Measurements from ENCODE around the gene PRDM5.
"Not testable (repeated sequence)": the region's sequence is repeated elsewhere in the genome, so short reads cannot be mapped to it uniquely, and the experiment has no call there.

Gene PRDM5

DNA sequence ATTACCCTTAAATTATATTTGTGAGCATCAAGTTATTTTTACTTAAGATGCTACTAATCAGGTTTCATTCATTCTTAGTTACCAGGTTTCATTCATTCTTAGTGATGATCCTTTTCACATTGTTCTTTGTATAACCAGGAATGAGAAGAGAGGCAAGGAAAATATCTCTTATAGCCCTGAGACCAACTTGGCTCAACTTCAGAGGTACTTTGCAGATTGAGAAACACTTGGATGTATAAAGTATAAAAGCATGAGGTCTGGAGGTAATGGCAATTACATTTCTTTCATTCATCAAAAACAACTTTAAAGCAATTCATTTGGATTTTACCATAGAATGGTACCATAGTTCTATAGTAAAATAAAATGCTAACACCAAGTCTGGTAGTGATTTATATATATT is 231.0 kb downstream of the PRDM5 start:
- no peak for DNase-seq

GRCh38 chr4:120691106-120691505 is 231.4 kb downstream of the PRDM5 start:
- DNase-seq: no peak

DNA sequence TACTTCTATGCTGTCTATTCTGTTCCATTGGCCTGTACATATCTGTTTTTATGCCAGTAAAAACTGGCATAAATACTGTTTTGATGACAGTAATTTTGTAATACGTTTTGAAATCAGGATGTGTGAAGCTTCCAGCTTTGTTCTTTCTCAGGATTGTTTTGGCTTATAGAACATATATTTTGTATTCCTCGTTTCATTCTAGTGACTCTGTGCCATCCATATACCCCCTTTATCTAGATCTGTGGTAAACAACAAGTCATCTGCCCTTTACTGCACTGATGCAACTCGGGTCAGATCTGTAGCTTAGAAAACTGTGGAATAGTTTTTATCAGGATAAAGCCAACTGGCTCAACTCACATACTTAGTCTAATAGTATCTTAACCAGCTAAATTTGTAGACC is 233.7 kb downstream of the PRDM5 start:
- no peak for DNase-seq

DNA sequence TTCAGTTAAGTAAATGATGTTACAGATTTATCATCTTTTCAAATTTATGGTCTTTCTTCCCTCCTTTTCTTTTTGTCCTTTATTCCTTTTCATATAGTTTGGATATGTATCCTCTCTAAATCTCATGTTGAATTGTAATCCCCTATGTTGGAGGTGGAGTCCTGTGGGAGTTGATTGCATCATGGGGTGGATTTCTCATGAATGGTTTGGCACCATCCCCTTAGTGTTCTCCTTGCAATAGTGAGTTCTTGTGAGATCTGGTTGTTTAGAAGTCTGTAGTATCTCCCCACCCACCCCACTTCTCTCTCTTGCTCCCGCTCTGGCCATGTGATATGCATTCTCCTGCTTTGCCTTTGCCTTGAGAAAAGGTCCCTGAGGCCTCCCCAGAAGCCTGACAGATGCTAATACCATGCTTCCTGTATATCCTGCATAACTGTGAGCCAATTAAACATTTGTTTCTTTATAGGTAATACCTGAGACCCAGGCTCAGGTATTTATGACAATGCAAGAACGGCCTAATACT is 236.7 kb downstream of the PRDM5 start:
- no peak for DNase-seq

DNA sequence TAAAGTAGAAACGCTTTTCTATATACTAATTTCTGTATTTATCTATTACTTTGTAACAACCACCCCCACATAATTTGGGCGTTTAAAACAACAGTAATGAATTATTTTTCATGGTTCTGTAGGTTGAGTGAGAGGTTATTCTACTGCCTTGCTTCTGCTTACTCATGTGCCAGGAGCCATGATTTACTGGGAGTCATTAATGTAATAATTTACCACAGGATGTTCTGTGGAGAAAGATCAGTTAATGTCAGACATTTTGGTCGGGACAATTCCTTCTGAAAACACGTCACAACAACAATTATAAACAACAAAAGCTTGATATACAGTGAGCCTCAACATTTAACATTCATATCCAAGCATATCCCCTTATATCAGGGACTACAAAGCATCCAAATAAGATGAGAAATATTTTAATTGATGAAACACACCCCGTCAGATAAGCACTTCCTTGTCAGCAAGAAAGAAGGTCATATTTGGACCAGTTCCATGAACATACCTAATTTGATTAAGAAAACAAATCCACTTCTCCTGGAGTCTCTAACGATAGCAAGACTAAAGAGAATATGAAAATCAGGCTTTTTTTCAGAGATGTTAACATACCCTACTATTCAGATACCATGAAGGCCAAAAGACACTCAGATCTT is 238.5 kb downstream of the PRDM5 start:
- no peak for DNase-seq

- DNase-seq: no peak
These were observed 239.5 kb downstream of the PRDM5 start for GRCh38 chr4:120682981-120683380.

GRCh38 chr4:120680647-120681228 is 241.8 kb downstream of the PRDM5 start:
- no peak for DNase-seq

GRCh38 chr4:120673696-120674095 is 248.8 kb downstream of the PRDM5 start:
- DNase-seq: no peak

DNA sequence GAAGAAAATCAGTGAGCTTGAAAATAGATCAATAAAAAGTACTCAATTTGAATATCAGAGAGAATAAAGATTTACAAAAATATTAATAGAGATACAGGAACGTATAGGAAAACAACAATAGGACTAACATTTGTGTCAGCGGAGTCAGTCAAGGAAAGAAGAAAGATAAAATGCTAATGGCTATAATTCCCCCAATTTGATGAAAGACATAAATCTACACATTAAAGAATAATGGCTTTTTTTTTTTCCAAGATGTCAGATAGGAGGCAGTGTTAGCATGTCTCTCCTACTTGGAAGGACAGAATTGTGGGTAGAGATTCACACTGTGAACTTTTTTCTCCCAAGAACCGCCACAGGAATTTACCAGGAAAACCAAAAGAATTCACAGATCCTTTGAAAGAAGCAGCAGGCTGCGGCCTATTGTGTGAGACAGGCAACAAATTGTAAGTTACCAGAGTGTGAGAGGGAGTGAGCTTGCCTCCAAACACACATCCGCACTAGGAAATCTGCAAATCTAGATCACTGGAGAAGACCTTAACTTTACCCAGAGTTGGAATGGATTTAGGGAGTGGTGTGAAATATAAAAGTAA is 249.9 kb downstream of the PRDM5 start:
- DNase-seq: no peak

- DNase-seq: no peak
These were observed 250.4 kb downstream of the PRDM5 start for GRCh38 chr4:120672076-120672475.

- no peak for DNase-seq
These were observed 251.0 kb downstream of the PRDM5 start for GRCh38 chr4:120671538-120671937.

DNA sequence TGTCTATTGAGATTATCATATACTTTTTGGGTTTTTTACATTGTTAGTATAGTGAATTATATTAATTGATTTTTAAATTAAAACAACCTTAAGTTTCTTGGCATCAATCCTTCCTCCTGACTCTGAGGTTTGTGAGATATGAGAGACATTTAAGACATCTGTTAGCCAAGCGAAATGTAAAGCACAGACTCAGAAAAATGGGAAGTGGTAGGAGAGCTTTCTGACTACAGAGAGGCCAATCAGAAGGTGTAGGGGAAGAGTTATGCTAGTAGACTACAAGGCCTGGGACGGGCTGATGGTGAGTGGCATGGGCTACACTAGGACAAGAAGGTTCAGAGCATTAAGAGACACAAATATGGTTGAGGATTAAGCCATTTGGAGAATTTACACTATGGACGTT is 255.4 kb downstream of the PRDM5 start:
- no peak for DNase-seq

DNA sequence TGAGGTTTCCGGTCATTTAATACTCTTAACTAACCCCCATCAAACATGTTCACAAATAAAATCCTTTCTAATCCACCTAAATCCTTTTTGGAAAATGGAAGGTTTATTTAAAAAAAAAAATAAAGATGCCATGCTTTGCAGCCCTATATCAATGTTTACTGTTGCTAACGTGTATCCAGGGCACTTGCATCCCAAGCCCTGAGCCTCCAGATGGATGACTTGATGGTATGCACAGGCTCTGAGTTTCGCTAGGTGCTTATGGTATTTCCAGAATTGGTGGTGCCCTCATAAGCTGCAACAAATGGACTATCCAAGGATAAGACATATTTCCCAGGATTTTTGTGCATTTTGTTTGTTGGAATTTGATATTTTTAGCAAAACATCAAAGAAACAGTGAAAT is 257.7 kb downstream of the PRDM5 start:
- DNase-seq: no peak

DNA sequence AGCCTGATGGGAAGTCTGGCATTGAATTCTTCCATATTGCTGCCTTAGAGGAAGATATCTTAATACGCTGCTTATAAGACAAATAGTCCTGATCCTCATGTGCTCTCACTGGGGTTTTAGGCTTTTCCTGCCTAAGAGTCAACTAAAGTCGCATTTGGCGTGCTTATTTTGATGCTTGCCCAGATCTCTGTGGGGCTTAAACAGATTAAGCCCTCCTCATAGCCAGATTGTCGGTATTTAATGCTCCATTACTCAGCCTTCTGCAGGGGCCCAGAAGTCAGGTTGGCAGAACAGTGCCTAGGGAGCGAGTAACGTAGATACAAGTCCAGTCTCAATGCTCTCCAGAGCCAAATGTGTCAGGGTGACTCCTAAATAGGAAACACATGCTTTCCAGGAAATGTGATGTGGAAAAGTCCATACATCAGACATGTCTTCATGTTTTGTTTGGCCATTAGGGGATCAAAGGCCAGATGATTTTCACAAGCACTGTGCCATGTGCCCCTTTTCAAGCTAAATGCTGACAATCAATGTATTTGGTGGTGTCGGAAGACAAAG is 262.8 kb downstream of the PRDM5 start:
- DNase-seq: no peak

- DNase-seq: no peak
These were observed 263.8 kb downstream of the PRDM5 start for GRCh38 chr4:120658772-120659171.

DNA sequence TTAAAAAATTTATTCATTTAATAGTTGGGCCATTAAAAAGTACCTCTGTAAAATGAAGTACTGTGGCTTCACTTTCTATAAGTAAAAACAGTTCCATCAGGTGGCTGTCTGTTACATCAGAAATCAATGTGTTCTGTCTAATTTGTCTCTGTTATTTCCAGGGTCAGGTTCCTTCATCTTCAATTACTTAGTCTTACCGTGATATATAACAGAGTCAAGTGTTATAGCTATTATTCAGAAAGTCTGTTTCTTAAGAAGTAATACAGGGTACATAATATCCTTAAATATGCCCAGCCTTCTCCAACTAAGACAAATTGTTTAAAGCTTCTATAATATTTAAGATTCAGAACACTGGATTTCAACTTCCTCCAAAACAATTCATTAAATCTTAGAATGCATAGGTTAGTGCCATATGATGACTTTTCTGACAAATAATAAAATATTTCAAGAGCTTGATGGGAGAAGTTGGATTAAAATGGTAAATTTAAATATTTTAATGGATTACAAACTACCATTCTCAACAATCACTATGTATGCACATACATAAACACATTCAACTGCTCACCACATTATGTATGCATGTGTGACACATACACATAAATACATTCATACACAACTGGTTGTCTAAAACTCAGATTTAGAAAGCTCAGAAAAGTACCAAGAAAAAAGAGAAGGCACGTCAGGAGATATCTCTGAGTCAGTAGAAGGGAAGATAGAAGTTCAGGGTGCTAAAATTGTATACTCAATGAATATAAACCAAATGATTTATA is 268.5 kb downstream of the PRDM5 start:
- no peak for DNase-seq

GRCh38 chr4:120648336-120648735 is 274.2 kb downstream of the PRDM5 start:
- DNase-seq: not testable (repeated sequence)

Data from activated T-cell treated with anti-CD3 and anti-CD28 coated beads, Interleukin-2, amount 50 U/mL, for 1 hour (primary cell).